Prostate gland (tissue), 2 donors: ENCODE data around the gene NTM. TPM values are rescaled to one million over a fixed set of nuclear protein-coding genes. Genes with fewer than 3 reads are reported as not detected.

Experiments
- DNase-seq: peaks from one replicate; pipeline ENCODE4 v3.0.0-alpha.2; 2019; ENCODE audit warnings: low spot score
- H3K27ac ChIP-seq, 2 donors: fragments of 200-600 bp; sonication (generic); 2 replicates each; pipeline ENCODE4 v1.5.1; 2017 to 2019
- H3K27me3 ChIP-seq: fragments of 200-600 bp; sonication (generic); replicated peaks from 2 replicates; pipeline ENCODE4 v1.5.1; 2019; ENCODE audit not compliant: insufficient read depth
- H3K36me3 ChIP-seq, 2 donors: fragments of 200-600 bp; sonication (generic); 1 replicate in 1 of 2; 2 replicates in 1 of 2; pipeline versions ENCODE4 v1.5.1 to v1.8.1; 2017 to 2019
- H3K4me1 ChIP-seq: fragments of 200-600 bp; sonication (generic); replicated peaks from 2 replicates; pipeline ENCODE4 v1.5.1; 2019
- H3K4me3 ChIP-seq, 2 donors: fragments of 200-600 bp; sonication (generic); 2 replicates each; pipeline ENCODE4 v1.5.1; 2017 to 2019
- H3K9me3 ChIP-seq: fragments of 200-600 bp; sonication (generic); 2 replicates; pipeline ENCODE4 v1.5.1; 2017
- CTCF ChIP-seq, 4 experiments: fragments of 200-600 bp in 2 of 4; fragments of 450-650 bp in 2 of 4; sonication (generic) in 2 of 4; IDR thresholded peaks; 1 replicate in 3 of 4; 2 replicates in 1 of 4; pipeline ENCODE4 v1.5.1; 2016 to 2019; ENCODE audit warnings: antibody characterized with exemption in 4 of 4, mild to moderate bottlenecking in 2 of 4, moderate library complexity in 2 of 4
- POLR2A ChIP-seq: fragments of 450-650 bp; IDR thresholded peaks from one replicate; pipeline ENCODE4 v1.6.1; 2016; ENCODE audit warnings: antibody characterized with exemption, mild to moderate bottlenecking
- POLR2AphosphoS5 ChIP-seq: sonication (generic); formaldehyde crosslinking; IDR thresholded peaks from one replicate; pipeline ENCODE4 v1.6.1; 2017; ENCODE audit warnings: antibody characterized with exemption
- WGBS: methylation state at CpG from one replicate; pipeline ENCODE4 v1.1.5; 2018; 5-methylcytosine and 5-hydroxymethylcytosine counted together
- intact Hi-C: fragments of 100-400 bp; cut with DNase I; formaldehyde crosslinking; loops from one replicate; pipeline ENCODE4 v1.14.2; 2022
- total RNA-seq, 2 donors: library from RNA; depleted of rRNA; stranded (reverse); fragments of >200 nt; gene quantifications; one replicate each; pipeline ENCODE4 v1.1.0, GENCODE V29; 2016

Gene NTM
- total RNA-seq, 2 donors from 2014 or later = 7.4 TPM; not detected in 1

- H3K27me3 ChIP-seq = no peaks in the 10 kb centered on the region
- H3K9me3 ChIP-seq = no peaks in the 10 kb centered on the region
- intact Hi-C loops = no loop called here
- DNase-seq = no peak
- no peaks in the 10 kb centered on the region for H3K36me3 ChIP-seq
- no peak overlapping the region for H3K4me3 ChIP-seq
- 92% methylated on average over 6 of the region's 6 CpGs for WGBS
- no peaks in the 10 kb centered on the region for H3K4me1 ChIP-seq
- TF ChIP-seq POLR2A = no peak
- TF ChIP-seq CTCF (IDR thresholded peaks at IDR 0.05) = no peak
- no peak for TF ChIP-seq POLR2AphosphoS5
- no peak overlapping the region for H3K27ac ChIP-seq
Measured at GRCh38 chr11:131922220-131922619, 551.8 kb downstream of the NTM start.

- no peaks in the 10 kb centered on the region for H3K4me1 ChIP-seq
- no peak for DNase-seq
- H3K27ac ChIP-seq = no peak overlapping the region
- H3K36me3 ChIP-seq = no peaks in the 10 kb centered on the region
- intact Hi-C loops = no loop called here
- no peak overlapping the region for H3K4me3 ChIP-seq
- H3K27me3 ChIP-seq = no peaks in the 10 kb centered on the region
- no peaks in the 10 kb centered on the region for H3K9me3 ChIP-seq
- TF ChIP-seq CTCF (IDR thresholded peaks at IDR 0.05) (no peak), POLR2AphosphoS5 (no peak), POLR2A (no peak)
- whole genome bisulfite sequencing = 59% methylated on average over 3 of the region's 3 CpGs
Measured at GRCh38 chr11:131923309-131923708, 552.9 kb downstream of the NTM start.

- Histone ChIP-seq H3K4me1 (no peaks in the 10 kb centered on the region), H3K27ac (no peak overlapping the region), H3K9me3 (no peaks in the 10 kb centered on the region), H3K27me3 (no peaks in the 10 kb centered on the region), H3K4me3 (no peak overlapping the region), H3K36me3 (no peaks in the 10 kb centered on the region)
- 66% methylated on average over 8 of the region's 8 CpGs for WGBS
- intact Hi-C loops = no loop called here
- TF ChIP-seq POLR2AphosphoS5 = no peak
- DNase-seq = no peak
Measured at GRCh38 chr11:131924001-131924400, 553.6 kb downstream of the NTM start.

- TF ChIP-seq POLR2AphosphoS5 (no peak), POLR2A (no peak), CTCF (IDR thresholded peaks at IDR 0.05) (no peak)
- Histone ChIP-seq H3K4me3 (no peak overlapping the region), H3K27ac (no peak overlapping the region), H3K9me3 (no peaks in the 10 kb centered on the region), H3K27me3 (no peaks in the 10 kb centered on the region), H3K4me1 (no peaks in the 10 kb centered on the region), H3K36me3 (no peaks in the 10 kb centered on the region)
- intact Hi-C loops = no loop called here
- 24% methylated on average over 4 of the region's 4 CpGs for WGBS
- DNase-seq = no peak
Measured at GRCh38 chr11:131924457-131925201, 554.2 kb downstream of the NTM start.

- intact Hi-C loops = no loop called here
- H3K36me3 ChIP-seq = no peaks in the 10 kb centered on the region
- no peak overlapping the region for H3K4me3 ChIP-seq
- H3K27ac ChIP-seq = no peak overlapping the region
- H3K9me3 ChIP-seq = no peaks in the 10 kb centered on the region
- H3K27me3 ChIP-seq = no peaks in the 10 kb centered on the region
- no peak for DNase-seq
- TF ChIP-seq CTCF (IDR thresholded peaks at IDR 0.05) (no peak), POLR2AphosphoS5 (no peak), POLR2A (no peak)
- WGBS = 90% methylated on average over 4 of the region's 4 CpGs
- H3K4me1 ChIP-seq = no peaks in the 10 kb centered on the region
Measured at GRCh38 chr11:131925829-131926228, 555.4 kb downstream of the NTM start.
